K562 (cell line): ENCODE results near the gene FIZ1. TPM values are rescaled to one million over a fixed set of nuclear protein-coding genes. Genes with fewer than 3 reads are reported as not detected.
A peak's percentile ranks its signal among the peaks of the same experiment; 100 is the strongest.

ENCODE experiments used
- CCAR2 ChIP-seq: fragments of 200-400 bp; formaldehyde crosslinking; IDR thresholded peaks from 2 replicates; pipeline ENCODE4 v1.6.1; 2017; ENCODE audit warnings: mild to moderate bottlenecking, low read depth, low read length
- ESRRA ChIP-seq: fragments of 450-650 bp; IDR thresholded peaks from 2 replicates; pipeline ENCODE4 v1.6.1; 2014; ENCODE audit warnings: low read depth, mild to moderate bottlenecking, moderate library complexity, borderline replicate concordance
- LCOR ChIP-seq: sonication (generic); formaldehyde crosslinking; IDR thresholded peaks from 2 replicates; pipeline ENCODE4 v1.8.0; 2022; ENCODE audit warnings: mild to moderate bottlenecking, missing genetic modification reagents
- MXI1 ChIP-seq: IDR thresholded peaks from 2 replicates; pipeline ENCODE4 v1.6.1; 2011; ENCODE audit warnings: low read depth, mild to moderate bottlenecking, improper control_type of control experiment, low read length
- NBN ChIP-seq: fragments of 450-650 bp; IDR thresholded peaks from 2 replicates; pipeline ENCODE4 v1.6.1; 2016; ENCODE audit warnings: low read depth, mild to moderate bottlenecking
- NR4A1 ChIP-seq, 2 experiments: fragments of 250-450 bp in 1 of 2; fragments of 450-650 bp in 1 of 2; sonication (Bioruptor Pico) in 1 of 2; IDR thresholded peaks; 2 replicates each; pipeline versions ENCODE4 v1.4.0 to v1.6.1; 2016 to 2020; ENCODE audit warnings: mild to moderate bottlenecking in 2 of 2, missing compliant biosample characterization in 1 of 2, missing genetic modification characterization in 1 of 2, moderate library complexity in 1 of 2
- PBX2 ChIP-seq, 2 experiments: IDR thresholded peaks in 1 of 2; conservative IDR thresholded peaks in 1 of 2; 2 replicates each; pipeline ENCODE4 v1.6.1; 2016; ENCODE audit warnings: low read depth in 2 of 2, mild to moderate bottlenecking in 1 of 2, missing compliant biosample characterization in 1 of 2, missing genetic modification characterization in 1 of 2, moderate library complexity in 1 of 2
- PHB2 ChIP-seq: fragments of 450-650 bp; IDR thresholded peaks from 2 replicates; pipeline ENCODE4 v1.6.1; 2017; ENCODE audit warnings: low read depth
- PHF21A ChIP-seq: fragments of 450-650 bp; IDR thresholded peaks from 2 replicates; pipeline ENCODE4 v1.6.1; 2017; ENCODE audit warnings: low read depth, borderline replicate concordance
- PRDM10 ChIP-seq: fragments of 450-650 bp; IDR thresholded peaks from 2 replicates; pipeline ENCODE4 v1.6.1; 2018; ENCODE audit not compliant: partially characterized antibody
- TCFL5 ChIP-seq: fragments of 250-450 bp; sonication (Bioruptor Pico); conservative IDR thresholded peaks from 2 replicates; pipeline ENCODE4 v1.6.1; 2021; ENCODE audit warnings: mild to moderate bottlenecking, moderate library complexity, matching md5 sums
- ZBTB5 ChIP-seq: fragments of 450-650 bp; IDR thresholded peaks from 2 replicates; pipeline ENCODE4 v1.6.1; 2017; ENCODE audit warnings: antibody characterized with exemption
- ZNF239 ChIP-seq: fragments of 250-450 bp; sonication (Bioruptor Pico); IDR thresholded peaks from 2 replicates; pipeline ENCODE4 v1.4.0; 2020; ENCODE audit warnings: mild to moderate bottlenecking
- ZNF384 ChIP-seq: IDR thresholded peaks from 2 replicates; pipeline ENCODE4 v1.6.1; 2012; ENCODE audit warnings: low read depth, low read length, improper control_type of control experiment
- ZNF41 ChIP-seq: fragments of 250-450 bp; sonication (Bioruptor Pico); conservative IDR thresholded peaks from 2 replicates; pipeline ENCODE4 v1.4.0; 2020; ENCODE audit warnings: mild to moderate bottlenecking
- ZNF668 ChIP-seq: fragments of 250-450 bp; sonication (Bioruptor Pico); IDR thresholded peaks from 2 replicates; pipeline ENCODE4 v1.8.0; 2022; ENCODE audit warnings: mild to moderate bottlenecking, inconsistent platforms
- polyA plus RNA-seq, 8 experiments: library from polyadenylated mRNA; depleted of rRNA in 4 of 8; stranded (reverse) in 5 of 8; unstranded in 3 of 8; fragments of >200 nt; fragmentation: Nextera tagmentation in 2 of 8; fragmentation: Illumina TruSeq in 1 of 8; extraction: Ambion mirVana in 2 of 8; extraction: Trizol in 1 of 8; gene quantifications; 2 replicates each; pipeline versions ENCODE4 v1.2.1 to v1.2.3, GENCODE V29; 2011 to 2014; ENCODE audit warnings: inconsistent platforms in 1 of 8, missing spikeins in 1 of 8
- total RNA-seq, 7 experiments: library from RNA; depleted of rRNA in 6 of 7; stranded (reverse); fragments of >200 nt in 6 of 7; fragmentation: Illumina TruSeq in 2 of 7; extraction: Trizol in 2 of 7; gene quantifications; 2 replicates each; pipeline versions ENCODE4 v1.2.1 to v1.2.3, GENCODE V29; 2011 to 2021; ENCODE audit warnings: low replicate concordance in 1 of 7
- TF ChIP-seq, protein P1 (sequence below): sonication (generic); formaldehyde crosslinking; IDR thresholded peaks from 2 replicates; pipeline ENCODE4 v1.8.0; 2022; ENCODE audit warnings: missing genetic modification reagents, mild to moderate bottlenecking, moderate library complexity, borderline replicate concordance

The FIZ1 gene
- total and polyA plus RNA-seq, 9 of the 15 experiments (the other 6 are each of a cell fraction or from before 2014, with no cell fraction given), result 0.79 to 17.5 (median 5.5) TPM

DNA sequence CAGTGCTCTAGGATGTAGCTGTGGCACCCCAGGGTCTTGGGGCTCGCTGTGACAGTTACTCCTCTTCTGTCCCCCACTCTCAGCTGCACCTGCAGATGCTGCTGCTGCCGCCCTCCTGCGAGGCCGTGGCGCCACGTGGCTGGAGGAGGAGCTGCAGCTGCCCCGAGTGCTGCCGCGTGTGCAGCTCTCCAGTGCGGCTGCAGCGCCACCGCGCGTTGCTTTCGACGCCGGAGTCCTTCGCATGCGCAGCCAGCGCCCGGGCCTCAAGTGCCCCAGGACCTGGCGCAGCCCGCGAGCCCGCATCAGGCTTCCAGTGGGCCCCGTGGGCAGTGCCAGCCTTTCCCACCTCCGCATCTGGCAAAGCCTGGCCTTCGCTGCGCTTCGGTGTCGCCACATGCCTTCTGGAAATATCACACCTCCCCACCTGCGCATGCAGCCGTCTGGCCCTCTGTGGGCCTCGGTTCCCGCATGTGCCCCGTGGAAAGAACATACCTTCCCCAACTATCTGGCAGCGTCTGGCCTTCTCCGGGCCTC is 40.8 kb upstream of the FIZ1 start (continued):
- TF ChIP-seq PHF21A, result 0 out of 2 replicates have a peak, but pooled peaks have one; percentile 8
- TF ChIP-seq MXI1, result no peak
- TF ChIP-seq ZBTB5, result no peak
- TF ChIP-seq PBX2 (CRISPR knock-in tag; IDR thresholded peaks at IDR 0.05; ENCODE audit: low read depth), result no peak
- no peak for TF ChIP-seq PBX2 (tag; conservative IDR thresholded peaks at IDR 0.05; ENCODE audit: low read depth)
- TF ChIP-seq, protein P1, sequence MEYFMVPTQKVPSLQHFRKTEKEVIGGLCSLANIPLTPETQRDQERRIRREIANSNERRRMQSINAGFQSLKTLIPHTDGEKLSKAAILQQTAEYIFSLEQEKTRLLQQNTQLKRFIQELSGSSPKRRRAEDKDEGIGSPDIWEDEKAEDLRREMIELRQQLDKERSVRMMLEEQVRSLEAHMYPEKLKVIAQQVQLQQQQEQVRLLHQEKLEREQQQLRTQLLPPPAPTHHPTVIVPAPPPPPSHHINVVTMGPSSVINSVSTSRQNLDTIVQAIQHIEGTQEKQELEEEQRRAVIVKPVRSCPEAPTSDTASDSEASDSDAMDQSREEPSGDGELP (CRISPR knock-in tag), result peak; percentile 94
- no peak for TF ChIP-seq ZNF41 (CRISPR knock-in tag)
- no peak for TF ChIP-seq ZNF668 (CRISPR knock-in tag)
- TF ChIP-seq PRDM10, result no peak
- no peak for TF ChIP-seq CCAR2
- TF ChIP-seq PHB2, result no peak
- TF ChIP-seq ZNF239, result no peak
- no peak for TF ChIP-seq NBN
- peak; percentile 12; the same call in 1 of the 2 replicates for TF ChIP-seq ESRRA
- TF ChIP-seq TCFL5 (CRISPR knock-in tag), result no peak
- TF ChIP-seq NR4A1 (CRISPR knock-in tag; IDR thresholded peaks at IDR 0.05), result no peak
- peak; percentile 79; the same call in 1 of the 2 replicates for TF ChIP-seq NR4A1 (tag; IDR thresholded peaks at IDR 0.05)
- TF ChIP-seq LCOR (CRISPR knock-in tag), result peak; percentile 98
- no peak for TF ChIP-seq ZNF384
